DMS53 treated with DMSO at 0.1 percent for 48 hours (cell line): ENCODE measurements around the gene ZEB2.

Experiments used
- DNase-seq: peaks from one replicate; lab custom pipeline; 2025; ENCODE audit not compliant: unreplicated experiment; lab: John Stamatoyannopoulos, UW

ZEB2 gene

GRCh38 chr2:144496977-144497598 is 22.8 kb downstream of the ZEB2 start:
- DNase-seq, result no peak

DNA sequence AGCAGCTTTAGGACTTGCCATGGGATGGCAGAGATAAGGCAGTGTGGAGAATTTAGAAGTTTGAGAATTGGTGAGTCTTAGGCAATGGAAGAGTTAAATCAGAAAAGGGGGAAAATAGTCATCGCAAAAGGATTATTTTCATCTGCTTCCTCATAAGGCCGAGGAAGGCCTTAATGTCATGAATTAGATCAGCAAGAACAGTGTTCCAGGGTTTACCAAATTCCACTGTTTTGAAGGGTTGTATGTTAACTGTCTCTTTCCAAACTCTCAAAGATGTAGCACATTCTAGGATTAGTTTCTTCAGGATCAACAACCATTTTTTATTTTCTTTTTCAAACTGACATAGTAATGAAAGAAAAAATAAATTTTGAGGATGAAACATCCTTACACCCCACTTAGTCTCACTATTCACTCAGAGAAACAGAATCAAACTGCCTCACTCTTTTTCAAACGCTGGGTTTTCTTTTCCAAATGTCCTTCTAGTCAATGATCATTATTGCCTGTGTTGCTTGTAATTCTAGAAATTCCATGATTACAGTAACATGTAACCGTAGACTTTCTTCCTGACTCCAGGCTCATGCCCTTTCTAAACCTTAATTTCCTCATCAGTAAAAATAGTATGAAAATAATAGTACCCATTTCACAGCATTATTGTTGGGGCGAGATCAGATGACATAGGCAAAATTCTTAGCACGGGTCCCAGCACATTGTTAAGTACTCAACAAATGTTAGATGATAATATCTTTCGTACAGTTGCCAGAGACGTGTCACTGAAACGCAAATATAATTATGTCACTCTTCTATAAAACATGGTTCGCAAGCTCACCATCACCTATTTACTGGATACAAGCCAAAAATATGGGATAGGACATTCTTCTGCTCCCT is 23.6 kb downstream of the ZEB2 start:
- no peak for DNase-seq

DNA sequence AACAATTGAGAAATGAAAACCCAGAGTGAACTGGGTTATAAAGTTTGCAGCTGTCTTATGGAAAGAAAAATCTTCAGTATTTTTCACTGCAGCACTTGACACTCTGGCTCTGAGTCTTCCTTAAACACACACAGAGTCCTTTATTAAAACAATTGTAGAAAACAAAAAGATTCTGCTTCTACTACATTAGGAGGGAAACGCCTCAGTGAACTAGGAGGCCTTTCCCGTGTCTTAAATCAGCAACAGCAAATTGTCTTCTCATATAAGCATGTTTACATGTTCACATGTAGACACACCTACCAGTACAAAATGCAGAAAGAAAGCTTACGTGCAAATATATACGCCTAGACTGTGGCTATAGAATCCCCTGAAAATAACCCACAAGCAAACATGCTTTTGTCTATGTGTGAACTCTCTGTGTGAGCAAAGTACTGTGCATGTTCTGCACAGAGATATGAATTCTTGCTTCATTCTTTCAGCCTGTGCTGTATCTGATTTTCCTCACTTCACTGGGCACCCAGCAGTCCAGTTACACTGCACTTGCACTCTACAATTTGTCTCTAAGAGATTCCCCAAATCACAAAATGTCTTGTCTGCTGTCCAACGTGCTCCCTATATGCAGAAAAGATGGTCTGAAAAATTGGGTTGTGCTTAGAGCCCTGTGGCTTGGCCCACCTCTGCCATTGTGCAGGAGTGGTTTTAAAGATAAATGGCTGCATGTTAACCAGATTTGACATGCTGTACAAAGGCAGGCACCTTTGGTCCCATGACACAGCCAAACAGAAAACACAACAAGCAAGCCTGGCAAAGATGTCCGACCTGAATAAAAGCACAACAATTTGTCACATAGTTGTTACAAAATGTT is 24.5 kb downstream of the ZEB2 start:
- DNase-seq, result no peak

DNA sequence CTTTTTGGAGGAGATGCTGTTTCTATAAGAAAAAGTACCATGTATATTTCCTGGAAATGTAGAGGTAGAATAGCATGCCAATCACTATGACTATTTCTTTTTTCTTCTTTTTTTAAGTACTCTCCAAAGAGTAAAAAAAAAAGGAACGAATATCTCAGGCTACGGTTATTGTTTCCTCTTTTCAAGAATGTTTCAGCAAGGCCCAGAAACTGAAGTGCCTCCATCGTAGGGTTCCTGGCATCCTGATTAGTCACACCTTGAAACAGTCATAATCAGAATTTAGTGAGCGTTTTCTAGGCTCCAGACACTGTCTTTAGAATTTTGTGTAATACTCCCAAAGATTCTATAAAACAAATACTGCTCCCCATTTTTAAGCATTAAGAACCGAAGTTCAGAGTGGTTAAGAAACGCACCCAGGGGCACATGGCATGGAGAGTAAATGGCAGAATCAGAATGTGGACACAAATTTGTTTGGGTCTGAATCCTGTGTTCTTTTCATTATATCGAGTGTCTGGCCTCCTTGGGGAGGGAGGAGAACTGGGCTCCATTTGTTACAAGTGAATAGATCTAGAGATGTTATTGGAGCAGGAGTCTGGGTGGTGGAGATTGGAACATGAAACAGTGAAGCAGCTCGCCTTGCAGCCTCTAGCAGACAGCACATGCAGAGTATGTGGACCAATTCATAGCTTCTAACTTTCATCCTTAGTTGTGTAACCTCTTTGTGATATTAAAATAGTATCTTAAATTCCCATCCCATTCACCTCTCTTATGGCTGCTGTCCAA is 26.7 kb downstream of the ZEB2 start:
- no peak for DNase-seq

DNA sequence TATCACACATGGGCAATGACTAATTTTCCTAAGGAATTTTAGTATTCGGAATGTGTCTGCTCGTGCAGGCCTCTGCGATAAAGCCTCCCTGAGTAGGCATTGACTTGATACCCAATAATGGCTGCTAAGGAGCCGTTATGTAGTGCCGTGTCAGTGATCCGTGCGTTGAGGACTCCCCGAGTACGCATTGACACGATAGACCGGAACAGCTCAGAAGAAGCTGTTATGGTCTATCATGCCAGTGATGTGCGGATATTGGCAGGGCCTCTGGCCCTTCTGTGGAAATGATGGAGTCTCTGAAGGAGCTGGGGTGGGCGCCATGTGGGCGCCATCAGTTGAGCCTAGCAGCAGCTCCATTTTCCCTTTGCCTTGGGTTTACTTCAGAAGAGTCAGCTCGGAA is 29.1 kb downstream of the ZEB2 start:
- no peak for DNase-seq

GRCh38 chr2:144490017-144490416 is 29.9 kb downstream of the ZEB2 start:
- DNase-seq, result no peak

DNA sequence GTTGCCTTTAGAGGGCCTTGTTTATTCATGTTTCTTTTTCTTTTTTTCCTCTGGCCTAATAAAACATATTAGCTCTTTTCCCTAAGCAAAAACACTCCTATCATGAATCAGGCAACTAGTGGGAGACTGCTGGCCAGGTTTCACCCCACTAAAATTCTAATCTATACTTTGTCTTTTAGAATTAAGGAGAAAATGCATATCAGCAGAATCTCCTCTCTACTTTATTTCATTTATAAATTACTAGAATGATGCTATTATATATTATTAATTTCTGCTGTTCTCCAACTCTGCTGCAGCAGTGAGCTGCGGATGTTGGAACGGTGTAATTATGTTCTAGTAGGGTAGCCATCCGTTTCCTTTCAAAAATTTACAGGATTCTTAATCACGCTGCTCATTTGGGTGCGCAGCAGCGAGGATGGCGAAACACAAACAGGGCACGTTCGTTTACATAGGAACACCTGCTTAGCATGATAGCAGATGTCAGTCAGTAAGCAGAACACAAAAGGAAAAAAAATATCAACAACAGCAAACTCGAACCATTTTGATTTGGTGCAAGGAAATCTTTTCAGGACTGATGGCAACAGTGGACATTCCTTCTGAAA is 30.5 kb downstream of the ZEB2 start:
- DNase-seq, result no peak

DNA sequence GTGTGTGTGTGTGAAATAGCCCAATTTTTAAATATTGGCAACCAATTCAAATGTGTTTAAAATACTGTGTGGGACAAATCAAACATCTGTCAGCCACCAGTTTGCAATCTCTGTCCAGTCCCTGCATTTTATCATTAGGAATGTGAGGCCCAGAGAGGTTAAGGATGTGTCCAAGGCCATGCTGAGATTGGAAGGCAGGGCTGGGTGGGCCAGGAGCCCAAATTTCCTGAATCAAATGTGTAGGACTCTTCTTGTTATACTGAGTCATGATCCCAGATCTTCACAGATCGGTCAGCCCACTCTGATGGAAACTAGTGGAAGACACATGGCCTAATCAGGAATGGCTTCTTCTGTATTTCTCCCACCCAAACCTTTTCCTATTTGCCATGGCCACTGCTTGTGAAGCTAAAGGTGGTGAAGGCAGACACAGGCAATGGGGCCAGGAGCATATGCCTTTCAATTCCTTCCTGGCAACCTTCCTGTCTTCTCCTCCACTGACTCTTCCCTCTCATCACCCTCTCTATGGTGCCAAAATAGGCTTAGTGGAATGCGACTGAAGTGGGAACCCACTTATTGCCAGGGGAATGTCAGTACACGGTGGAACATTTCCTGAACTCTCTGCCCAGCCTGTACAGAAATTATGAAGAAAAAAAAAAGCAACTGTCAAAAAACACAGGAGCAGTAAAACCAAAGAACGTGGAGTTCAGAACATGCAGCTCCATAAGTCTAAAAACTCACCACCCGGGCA is 35.5 kb downstream of the ZEB2 start:
- DNase-seq, result no peak

DNA sequence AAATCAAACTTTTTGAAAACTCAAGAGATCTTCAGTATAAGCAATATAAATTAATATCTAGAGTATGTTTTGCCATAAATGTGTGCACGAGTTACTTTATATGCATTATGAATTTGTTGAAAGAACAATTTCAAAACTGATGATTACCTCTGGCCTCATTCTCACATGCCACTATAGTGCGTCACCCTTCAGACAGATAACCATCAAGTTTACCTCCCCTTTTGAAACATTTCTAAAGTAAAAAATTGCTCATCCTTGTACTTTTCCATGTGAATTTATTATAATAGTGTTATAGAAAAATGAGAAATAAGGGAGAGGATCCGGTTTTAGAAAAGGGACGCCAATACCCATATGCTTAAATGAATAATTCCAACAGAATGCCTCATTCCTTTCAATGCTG is 38.3 kb downstream of the ZEB2 start:
- no peak for DNase-seq

DNA sequence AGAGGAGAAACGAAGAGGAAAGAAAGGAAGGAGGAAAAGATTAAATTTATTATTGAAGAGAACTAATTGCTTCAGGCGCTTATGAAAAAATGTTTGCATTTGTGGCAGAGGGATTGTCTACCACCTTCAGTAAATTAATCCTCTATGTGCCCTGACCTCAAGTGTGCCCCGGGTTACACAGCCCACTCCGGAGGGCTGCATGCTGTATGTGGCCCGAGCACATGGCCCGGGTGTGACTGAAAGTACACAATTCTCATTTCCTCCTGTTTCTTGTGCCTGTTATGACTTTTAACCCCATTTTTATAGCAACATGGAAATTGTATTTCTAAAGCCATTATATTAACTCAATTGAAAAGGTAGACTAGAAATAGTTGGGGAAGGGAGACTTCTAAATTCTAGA is 38.8 kb downstream of the ZEB2 start:
- no peak for DNase-seq

DNA sequence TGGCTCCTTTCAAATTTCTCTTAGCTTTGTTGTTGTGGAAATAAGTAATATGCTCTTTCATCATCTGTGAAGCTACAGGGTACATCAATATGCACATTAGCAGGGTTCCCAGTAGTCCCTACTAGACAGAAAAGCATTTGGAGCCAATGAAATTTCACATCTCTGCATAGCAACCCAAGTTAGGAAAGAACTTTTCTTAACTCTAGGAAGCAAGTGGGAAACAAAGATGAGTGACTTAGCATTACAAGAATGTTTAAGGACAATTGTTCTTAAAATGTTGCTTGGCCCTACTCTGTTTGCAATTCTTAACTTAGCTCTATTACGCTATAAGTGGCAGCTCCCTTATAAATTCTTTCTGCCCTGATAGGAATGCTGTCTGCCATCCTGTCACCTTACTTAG is 39.6 kb downstream of the ZEB2 start:
- DNase-seq, result no peak

- DNase-seq, result no peak
Measured at GRCh38 chr2:144479659-144480058, 40.3 kb downstream of the ZEB2 start.

GRCh38 chr2:144479138-144479537 is 40.8 kb downstream of the ZEB2 start:
- no peak for DNase-seq

- no peak for DNase-seq
Measured at GRCh38 chr2:144477957-144478311, 42.0 kb downstream of the ZEB2 start.

DNA sequence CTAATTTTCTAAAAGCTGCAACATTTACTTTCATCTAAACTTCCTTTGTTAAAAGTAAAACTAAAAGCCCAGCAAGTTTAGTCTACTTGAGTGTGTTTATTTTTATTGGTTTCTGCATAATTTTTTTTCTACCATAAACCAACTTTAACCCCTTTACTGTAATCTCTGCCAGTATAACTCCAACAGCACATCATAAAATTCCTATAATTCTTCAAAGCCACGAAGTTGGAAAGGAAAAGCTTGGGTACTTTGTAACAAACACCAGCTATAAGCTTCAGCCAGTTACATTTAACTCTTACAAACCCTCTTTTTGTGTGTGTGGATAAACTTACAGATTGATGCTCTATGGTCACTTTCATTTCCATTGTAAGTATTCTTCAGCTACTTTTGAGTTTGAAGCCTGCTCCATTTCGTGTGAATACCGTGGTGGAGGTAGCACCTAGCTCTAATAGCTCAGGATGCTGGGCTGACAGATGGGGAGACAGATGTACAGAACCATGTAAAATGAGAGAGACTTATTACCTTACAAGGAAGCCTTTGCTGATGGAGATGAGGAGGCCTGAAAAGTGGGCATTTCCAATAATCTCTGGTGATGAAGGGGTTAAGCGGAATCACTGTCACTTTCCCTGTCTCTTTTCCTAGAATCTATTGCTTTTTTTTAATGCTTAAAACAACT is 42.5 kb downstream of the ZEB2 start:
- DNase-seq, result no peak

- DNase-seq, result no peak
Measured at GRCh38 chr2:144476682-144477081, 43.2 kb downstream of the ZEB2 start.

DNA sequence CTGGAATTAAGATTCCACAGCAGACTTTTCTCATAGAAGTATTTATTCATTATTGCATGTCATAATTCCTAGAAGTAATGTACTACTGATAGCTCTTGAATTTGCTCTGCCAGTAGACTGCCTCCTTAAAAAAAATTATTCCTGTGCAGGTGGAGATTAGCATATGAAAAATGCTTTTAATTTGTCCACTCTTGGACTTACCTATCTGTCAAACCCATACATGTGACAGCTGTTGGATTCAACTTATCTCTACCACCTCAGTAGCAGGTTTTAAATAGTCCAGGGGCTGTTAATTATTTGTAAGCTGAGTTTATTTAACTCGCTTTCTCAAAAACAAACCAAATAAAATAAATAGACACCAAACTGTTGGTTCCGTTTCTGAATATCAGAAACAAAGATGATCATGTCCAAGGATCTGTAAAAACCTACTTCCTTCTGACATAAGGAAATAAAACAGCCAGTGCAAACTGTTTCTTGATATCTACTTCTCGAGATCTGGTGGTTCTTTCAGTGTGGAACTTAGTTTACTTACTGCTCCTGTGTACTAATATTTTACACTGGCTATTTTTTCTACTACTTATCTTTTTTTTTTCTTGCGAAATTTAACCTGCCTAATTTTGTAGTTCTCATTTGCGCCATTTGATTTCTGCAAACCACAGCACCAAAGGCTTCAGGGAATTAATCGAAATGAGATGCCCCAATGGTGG is 44.2 kb downstream of the ZEB2 start:
- no peak for DNase-seq

DNA sequence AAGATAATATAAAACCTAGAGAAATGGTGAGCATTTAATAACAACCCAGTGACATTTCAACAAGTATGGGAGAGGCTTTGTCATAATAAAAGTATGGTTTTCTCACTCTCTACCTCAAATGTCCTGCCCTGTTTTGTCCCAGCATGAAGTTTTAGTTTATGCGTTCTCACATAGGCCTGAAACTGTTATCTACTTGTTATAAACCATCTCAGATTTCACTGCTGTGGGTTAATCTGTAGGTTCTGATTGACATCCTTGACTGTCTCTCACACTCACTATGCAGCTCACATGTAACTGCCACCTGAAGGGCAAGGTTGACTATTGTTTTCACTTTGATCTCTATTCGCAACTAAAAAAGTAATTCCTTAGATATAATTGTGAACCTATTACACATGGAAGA is 44.9 kb downstream of the ZEB2 start:
- DNase-seq, result no peak

- DNase-seq, result no peak
Measured at GRCh38 chr2:144474017-144474416, 45.9 kb downstream of the ZEB2 start.
